Activated T-cell treated with anti-CD3 and anti-CD28 coated beads, Interleukin-2, amount 50 U/mL, for 24 hours (primary cell): ENCODE measurements around the gene FAF2.
"Not testable (repeated sequence)": the region's sequence is repeated elsewhere in the genome, so short reads cannot be mapped to it uniquely, and the experiment has no call there.

Source experiments
- DNase-seq: peaks from one replicate; pipeline ENCODE4 v3.0.0-alpha.2; 2020
- H3K27ac Mint-ChIP-seq: 2 replicates; pipeline ENCODE4 v1.8.0; 2020; ENCODE audit warnings: mild to moderate bottlenecking, mixed read lengths
- H3K27me3 Mint-ChIP-seq: 2 replicates; pipeline ENCODE4 v1.8.0; 2020; ENCODE audit warnings: mixed read lengths
- H3K36me3 Mint-ChIP-seq: 2 replicates; pipeline ENCODE4 v1.8.0; 2020; ENCODE audit warnings: low read depth, mixed read lengths
- H3K4me1 Mint-ChIP-seq: 2 replicates; pipeline ENCODE4 v1.8.0; 2020; ENCODE audit warnings: low read depth, mixed read lengths
- H3K4me3 Mint-ChIP-seq: 2 replicates; pipeline ENCODE4 v1.8.0; 2020; ENCODE audit warnings: mild to moderate bottlenecking, moderate library complexity, mixed read lengths
- H3K9me3 Mint-ChIP-seq: 2 replicates; pipeline ENCODE4 v1.8.0; 2020; ENCODE audit warnings: mixed read lengths

FAF2 gene

DNA sequence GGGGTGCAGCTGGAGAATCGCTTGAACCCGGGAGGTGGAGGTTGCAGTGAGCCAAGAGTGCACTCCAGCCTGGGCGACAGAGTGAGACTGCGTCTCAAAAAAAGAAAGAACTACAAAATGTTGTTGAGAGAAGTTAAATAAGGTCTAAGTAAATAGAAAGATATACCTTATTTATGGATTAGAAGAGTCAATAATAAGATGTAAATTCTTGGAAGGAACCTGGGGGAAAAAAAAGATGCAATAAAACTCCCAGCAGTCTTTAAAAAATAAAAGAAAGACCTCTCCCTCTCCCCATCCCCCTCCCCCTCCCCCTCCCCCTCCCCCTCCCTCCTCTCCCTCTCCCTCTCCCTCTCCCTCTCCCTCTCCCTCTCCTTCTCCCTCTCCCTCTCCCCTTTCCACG, 15.5 kb upstream of the FAF2 start:
- H3K9me3 Mint-ChIP-seq: no peaks in the 10 kb centered on the region
- H3K4me3 Mint-ChIP-seq: no peak overlapping the region
- no peak overlapping the region for H3K27ac Mint-ChIP-seq
- peaks cover 6% of the 10 kb centered on the region for H3K27me3 Mint-ChIP-seq
- H3K36me3 Mint-ChIP-seq: no peaks in the 10 kb centered on the region
- H3K4me1 Mint-ChIP-seq: peaks cover 16% of the 10 kb centered on the region
- no peak for DNase-seq

DNA sequence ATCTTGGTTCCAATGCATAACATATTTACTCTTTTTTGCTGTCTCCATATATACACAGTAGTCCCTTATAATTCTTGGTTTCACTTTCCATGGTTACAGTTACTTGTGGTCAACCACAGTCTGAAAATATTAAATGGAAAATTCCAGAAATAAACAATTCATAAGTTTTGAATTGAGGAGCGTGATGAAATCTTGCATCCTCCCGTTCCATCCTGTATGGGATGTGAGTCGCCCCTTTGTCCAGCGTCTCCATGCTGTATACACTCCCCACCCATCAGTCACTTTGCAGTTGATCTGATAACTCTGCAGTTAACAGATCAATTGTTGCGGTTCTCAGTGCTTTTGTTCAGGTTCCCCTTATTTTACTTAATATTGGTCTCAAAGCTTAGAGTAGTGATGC, 11.5 kb upstream of the FAF2 start:
- Mint-ChIP-seq H3K27me3 (peaks cover 10% of the 10 kb centered on the region), H3K9me3 (no peaks in the 10 kb centered on the region), H3K27ac (peak overlapping the region; percentile 34), H3K4me3 (peak overlapping the region; percentile 58), H3K4me1 (peaks cover 10% of the 10 kb centered on the region), H3K36me3 (no peaks in the 10 kb centered on the region)
- DNase-seq: no peak

DNA sequence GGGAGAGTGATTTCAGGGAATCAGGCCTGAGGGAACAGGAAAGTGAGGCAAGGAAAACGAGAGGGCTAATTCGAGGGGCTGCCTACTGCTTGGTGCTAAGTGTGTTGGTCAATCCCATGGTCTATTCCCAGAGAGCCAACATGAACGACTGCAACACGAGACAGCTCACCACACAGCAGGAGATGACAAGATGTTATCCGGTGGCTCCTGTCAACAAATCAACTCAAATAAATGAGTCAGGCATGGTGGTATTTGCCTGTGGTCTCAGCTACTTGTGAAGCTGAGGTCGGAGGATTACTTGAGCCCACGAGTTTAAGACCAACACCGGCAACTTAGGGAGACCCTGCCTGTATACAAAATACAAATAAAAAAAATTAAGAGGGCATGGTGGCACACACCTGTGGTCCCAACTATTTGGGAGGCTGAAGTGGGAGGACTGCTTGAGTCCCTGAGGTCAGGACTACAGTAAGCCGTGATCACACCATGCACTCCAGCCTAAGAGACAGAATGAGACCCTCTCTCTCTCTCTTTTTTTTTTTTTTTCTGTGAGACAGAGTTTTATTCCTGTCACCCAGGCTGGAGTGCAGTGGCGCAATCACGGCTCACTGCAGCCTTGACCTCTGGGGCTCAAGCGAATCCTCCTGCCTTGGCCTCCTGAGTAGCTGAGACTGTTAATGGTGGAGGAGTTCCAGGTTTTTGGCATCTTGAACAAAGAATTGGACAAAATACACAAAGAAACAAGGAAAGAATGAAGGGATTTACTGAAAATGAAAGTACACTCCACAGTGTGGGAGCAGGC, 9.0 kb upstream of the FAF2 start:
- Mint-ChIP-seq H3K36me3 (no peaks in the 10 kb centered on the region), H3K27me3 (peaks cover 4% of the 10 kb centered on the region), H3K27ac (no peak overlapping the region), H3K9me3 (no peaks in the 10 kb centered on the region), H3K4me1 (peaks cover 10% of the 10 kb centered on the region), H3K4me3 (no peak overlapping the region)
- no peak for DNase-seq

DNA sequence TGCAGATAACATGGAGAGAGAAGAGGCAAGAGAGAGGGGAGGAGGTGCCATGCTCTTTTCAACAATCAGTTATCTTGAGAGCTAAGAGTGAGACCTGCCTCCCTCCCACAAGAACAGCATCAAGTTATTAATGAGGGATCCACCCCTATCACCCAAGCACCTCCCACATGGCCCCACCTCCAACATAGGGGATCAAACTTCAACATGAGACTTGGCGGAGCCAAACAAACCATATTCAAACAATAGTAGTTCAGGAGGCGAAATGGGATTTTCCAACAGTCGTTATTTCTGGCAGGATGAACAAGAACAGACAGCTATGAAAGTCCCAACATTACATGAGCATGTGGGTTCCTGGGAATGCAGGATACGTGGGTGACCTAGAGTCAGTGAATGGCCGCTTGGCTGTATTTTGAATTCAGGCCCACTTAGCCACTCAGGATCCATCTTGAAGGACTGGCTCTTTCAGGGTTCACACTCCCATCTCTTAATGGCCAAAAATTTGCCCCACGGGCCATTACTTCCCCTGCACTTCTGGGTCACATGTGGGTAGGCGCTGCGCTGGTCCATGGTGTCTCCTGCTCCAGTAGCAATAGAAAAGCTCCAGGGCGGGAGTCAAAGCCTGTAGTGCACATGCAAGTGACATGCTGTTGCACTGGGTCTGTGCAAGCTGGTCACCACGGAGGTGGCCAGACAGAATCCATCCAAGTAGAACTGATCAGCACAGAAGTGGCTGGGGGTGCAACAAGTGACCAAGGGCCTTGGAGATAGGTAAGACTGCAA, 7.1 kb upstream of the FAF2 start:
- Mint-ChIP-seq H3K9me3 (no peaks in the 10 kb centered on the region), H3K36me3 (no peaks in the 10 kb centered on the region), H3K4me1 (peaks cover 11% of the 10 kb centered on the region), H3K27me3 (peaks cover 4% of the 10 kb centered on the region), H3K27ac (no peak overlapping the region), H3K4me3 (no peak overlapping the region)
- DNase-seq: no peak

DNA sequence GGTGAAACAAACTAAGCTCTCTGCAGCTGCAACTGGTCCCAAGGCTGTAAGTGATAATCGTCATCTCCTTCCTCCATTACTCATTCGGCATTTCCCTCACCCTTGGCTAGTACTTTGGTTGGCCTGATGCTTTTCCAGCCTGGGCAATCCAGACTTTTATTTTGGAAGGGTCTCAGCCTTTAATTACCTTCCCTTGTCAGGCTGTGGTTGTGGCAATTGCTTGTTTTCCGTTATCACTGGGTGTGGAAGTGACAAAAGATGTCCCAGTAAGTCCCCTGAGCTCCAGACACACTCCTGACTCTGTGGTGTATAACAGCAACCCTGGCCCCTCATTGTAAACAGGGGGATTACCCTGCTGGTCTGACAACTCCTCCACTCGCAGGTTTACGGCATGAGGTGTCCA, 6.3 kb upstream of the FAF2 start:
- Mint-ChIP-seq H3K27ac (no peak overlapping the region), H3K4me1 (peaks cover 11% of the 10 kb centered on the region), H3K4me3 (no peak overlapping the region), H3K27me3 (peaks cover 4% of the 10 kb centered on the region), H3K9me3 (no peaks in the 10 kb centered on the region), H3K36me3 (peaks cover under 1% of the 10 kb centered on the region)
- no peak for DNase-seq

DNA sequence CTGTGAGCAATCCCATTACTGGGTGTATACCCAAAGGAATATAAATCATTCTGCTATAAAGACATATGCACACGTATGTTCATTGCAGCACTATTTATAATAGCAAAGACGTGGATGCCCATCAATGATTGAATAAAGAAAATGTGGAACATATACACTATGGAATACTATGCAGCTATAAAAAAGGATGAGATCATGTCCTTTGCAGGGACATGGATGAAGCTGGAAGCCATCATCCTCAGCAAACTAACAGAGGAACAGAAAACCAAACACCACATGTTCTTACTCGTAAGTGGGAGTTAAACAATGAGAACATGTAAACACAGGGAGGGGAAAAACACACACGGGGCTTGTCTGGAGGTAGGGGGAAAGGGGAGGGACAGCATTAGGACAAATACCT, 5.3 kb upstream of the FAF2 start:
- DNase-seq, H3K4me3 Mint-ChIP-seq, H3K27ac Mint-ChIP-seq, H3K36me3 Mint-ChIP-seq, H3K27me3 Mint-ChIP-seq, H3K9me3 Mint-ChIP-seq: not testable (repeated sequence)
- H3K4me1 Mint-ChIP-seq: peaks cover 11% of the 10 kb centered on the region

DNA sequence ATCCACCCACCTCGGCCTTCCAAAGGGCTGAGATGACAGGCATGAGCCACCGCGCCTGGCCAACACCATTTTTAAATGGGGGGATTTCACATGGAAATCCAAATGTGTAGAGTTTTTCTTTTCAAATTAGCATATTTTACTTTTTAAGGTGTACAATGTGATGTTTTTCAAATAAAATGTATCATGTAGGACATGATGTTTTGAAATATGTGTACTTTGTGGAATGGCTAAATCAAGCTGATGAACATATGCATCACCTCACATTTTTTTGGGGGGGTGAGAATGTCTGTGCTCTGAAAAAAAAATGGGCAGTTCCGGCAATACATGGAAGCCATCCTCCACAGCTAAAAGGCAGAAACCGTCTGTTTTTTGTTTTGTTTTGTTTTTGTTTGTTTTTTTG, 3.4 kb upstream of the FAF2 start:
- Mint-ChIP-seq H3K4me3 (no peak overlapping the region), H3K36me3 (peaks cover 19% of the 10 kb centered on the region), H3K9me3 (no peaks in the 10 kb centered on the region), H3K27me3 (peaks cover 4% of the 10 kb centered on the region), H3K27ac (no peak overlapping the region), H3K4me1 (peaks cover 18% of the 10 kb centered on the region)
- DNase-seq: no peak

GRCh38 chr5:176446028-176446665, 2.0 kb upstream of the FAF2 start:
- Mint-ChIP-seq H3K27ac (no peak overlapping the region), H3K27me3 (no peaks in the 10 kb centered on the region)

GRCh38 chr5:176446884-176447590, 1.1 kb upstream of the FAF2 start:
- Mint-ChIP-seq H3K4me3 (peak overlapping the region; percentile 98), H3K27me3 (no peaks in the 10 kb centered on the region), H3K4me1 (peaks cover 30% of the 10 kb centered on the region), H3K27ac (peak overlapping the region; percentile 99), H3K9me3 (no peaks in the 10 kb centered on the region), H3K36me3 (peaks cover 31% of the 10 kb centered on the region)
- no peak for DNase-seq

More at GRCh38 chr5:176446028-176446665, 2.0 kb upstream of the FAF2 start:
- Mint-ChIP-seq H3K4me3 (peak overlapping the region; percentile 50), H3K4me1 (peaks cover 28% of the 10 kb centered on the region), H3K36me3 (peaks cover 27% of the 10 kb centered on the region), H3K9me3 (no peaks in the 10 kb centered on the region)
- DNase-seq: no peak

DNA sequence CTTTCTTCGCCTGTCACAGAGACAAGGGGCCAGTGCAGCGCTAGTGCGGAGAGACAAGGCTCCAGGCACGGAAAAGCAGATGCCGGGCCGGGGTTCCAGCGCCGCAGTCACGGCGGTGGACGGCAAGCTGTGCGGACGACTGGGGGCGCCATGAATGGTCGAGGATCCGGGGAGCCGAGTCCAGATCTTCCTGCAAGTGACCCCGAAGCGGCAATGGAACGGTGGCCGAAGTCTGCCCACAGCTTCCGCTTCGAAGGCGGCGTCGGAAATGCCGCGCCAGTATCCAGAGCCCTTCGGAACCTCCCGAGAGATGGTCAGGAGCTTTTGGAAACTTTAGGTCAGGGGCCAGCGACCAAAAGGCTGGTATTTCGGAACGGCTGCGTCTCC, 601 bp upstream of the FAF2 start:
- no peaks in the 10 kb centered on the region for H3K27me3 Mint-ChIP-seq
- DNase-seq: no peak
- H3K4me1 Mint-ChIP-seq: peaks cover 35% of the 10 kb centered on the region
- peaks cover 37% of the 10 kb centered on the region for H3K36me3 Mint-ChIP-seq
- H3K27ac Mint-ChIP-seq: peak overlapping the region; percentile 99
- H3K4me3 Mint-ChIP-seq: peak overlapping the region; percentile 98
- no peaks in the 10 kb centered on the region for H3K9me3 Mint-ChIP-seq

DNA sequence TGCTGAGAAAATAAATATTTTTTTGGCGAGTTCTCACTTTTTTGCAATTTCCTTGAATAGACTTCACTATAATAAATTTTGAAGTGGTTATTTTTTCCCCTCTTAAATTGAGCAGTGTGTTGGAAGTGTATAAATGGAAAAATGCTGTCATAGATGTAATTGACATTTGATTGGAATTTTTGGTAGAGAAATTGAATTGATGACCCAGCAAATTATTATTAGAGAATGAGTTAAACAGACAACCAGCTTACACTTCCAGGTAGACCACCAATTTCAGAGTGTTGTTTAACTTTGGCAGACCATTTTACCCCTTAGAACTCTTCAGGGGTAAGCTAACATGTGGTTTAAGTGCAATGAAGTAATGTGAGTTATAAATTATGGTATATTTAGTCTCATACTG, 1.9 kb downstream of the FAF2 start:
- H3K9me3 Mint-ChIP-seq: no peaks in the 10 kb centered on the region
- no peaks in the 10 kb centered on the region for H3K27me3 Mint-ChIP-seq
- H3K4me1 Mint-ChIP-seq: peaks cover 51% of the 10 kb centered on the region
- no peak for DNase-seq
- H3K36me3 Mint-ChIP-seq: peaks cover 54% of the 10 kb centered on the region
- peak overlapping the region; percentile 98 for H3K4me3 Mint-ChIP-seq
- peak overlapping the region; percentile 57 for H3K27ac Mint-ChIP-seq

- DNase-seq: no peak
- Mint-ChIP-seq H3K4me1 (peaks cover 53% of the 10 kb centered on the region), H3K36me3 (peaks cover 61% of the 10 kb centered on the region), H3K4me3 (no peak overlapping the region), H3K9me3 (no peaks in the 10 kb centered on the region), H3K27ac (no peak overlapping the region), H3K27me3 (no peaks in the 10 kb centered on the region)
Measured at GRCh38 chr5:176454724-176455394, 6.7 kb downstream of the FAF2 start.

- H3K4me3 Mint-ChIP-seq: no peak overlapping the region
- no peak for DNase-seq
- H3K9me3 Mint-ChIP-seq: no peaks in the 10 kb centered on the region
- H3K4me1 Mint-ChIP-seq: peaks cover 41% of the 10 kb centered on the region
- H3K36me3 Mint-ChIP-seq: peaks cover 48% of the 10 kb centered on the region
- H3K27ac Mint-ChIP-seq: no peak overlapping the region
- H3K27me3 Mint-ChIP-seq: no peaks in the 10 kb centered on the region
Measured at GRCh38 chr5:176458904-176459561, 10.8 kb downstream of the FAF2 start.
